ENCODE data around the gene MED16.

DNA sequence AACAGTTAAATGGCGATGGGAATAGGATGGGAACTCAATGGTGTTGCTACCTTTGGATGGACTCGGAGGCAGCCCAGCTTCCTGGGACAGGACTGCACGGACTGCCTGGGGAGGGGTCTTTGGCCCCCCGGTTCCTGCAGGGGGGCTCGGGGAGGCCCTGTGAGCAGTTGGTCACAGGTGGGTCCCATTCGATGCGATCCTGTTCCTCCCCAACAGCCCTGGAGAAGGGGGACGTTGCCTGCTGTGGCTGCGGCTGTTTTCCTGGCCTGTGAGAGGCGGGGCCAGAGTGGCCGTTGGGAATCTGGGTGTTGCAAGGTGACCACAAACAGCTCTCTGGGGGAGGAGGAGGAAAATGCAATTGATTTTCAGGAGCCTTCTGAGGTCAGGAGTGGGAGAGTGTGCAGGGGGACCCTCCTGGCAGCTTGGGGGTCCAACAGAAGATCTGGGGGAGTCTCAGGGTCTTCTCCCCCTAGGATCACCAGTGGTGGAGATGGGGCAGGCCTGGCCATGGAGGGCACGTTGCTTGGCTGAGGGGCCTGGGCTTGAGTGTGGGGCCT lies 69.3 kb downstream of the MED16 start:
- TF ChIP-seq, protein P1, sequence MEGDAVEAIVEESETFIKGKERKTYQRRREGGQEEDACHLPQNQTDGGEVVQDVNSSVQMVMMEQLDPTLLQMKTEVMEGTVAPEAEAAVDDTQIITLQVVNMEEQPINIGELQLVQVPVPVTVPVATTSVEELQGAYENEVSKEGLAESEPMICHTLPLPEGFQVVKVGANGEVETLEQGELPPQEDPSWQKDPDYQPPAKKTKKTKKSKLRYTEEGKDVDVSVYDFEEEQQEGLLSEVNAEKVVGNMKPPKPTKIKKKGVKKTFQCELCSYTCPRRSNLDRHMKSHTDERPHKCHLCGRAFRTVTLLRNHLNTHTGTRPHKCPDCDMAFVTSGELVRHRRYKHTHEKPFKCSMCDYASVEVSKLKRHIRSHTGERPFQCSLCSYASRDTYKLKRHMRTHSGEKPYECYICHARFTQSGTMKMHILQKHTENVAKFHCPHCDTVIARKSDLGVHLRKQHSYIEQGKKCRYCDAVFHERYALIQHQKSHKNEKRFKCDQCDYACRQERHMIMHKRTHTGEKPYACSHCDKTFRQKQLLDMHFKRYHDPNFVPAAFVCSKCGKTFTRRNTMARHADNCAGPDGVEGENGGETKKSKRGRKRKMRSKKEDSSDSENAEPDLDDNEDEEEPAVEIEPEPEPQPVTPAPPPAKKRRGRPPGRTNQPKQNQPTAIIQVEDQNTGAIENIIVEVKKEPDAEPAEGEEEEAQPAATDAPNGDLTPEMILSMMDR (IDR thresholded peaks at IDR 0.05; ENCODE audit: borderline replicate concordance, extremely low read depth, low read length, poor library complexity, severe bottlenecking): no peak
- TF ChIP-seq EZH2 (IDR thresholded peaks at IDR 0.05; ENCODE audit: borderline replicate concordance, low read depth, low read length, severe bottlenecking): no peak
